GM21717 (cell line): ENCODE measurements around the gene ASAH2.
"Not testable (repeated sequence)": the region's sequence is repeated elsewhere in the genome, so short reads cannot be mapped to it uniquely, and the experiment has no call there.

Experiments
- ATAC-seq: cut with Tn5 transposase; IDR thresholded peaks from one replicate; pipeline ENCODE4 v1.9.1; 2021; ENCODE audit warnings: mild to moderate bottlenecking, moderate library complexity; ENCODE audit not compliant: unreplicated experiment

The ASAH2 gene

GRCh38 chr10:50251394-50251793 lies at the start of gene ASAH2:
Gene ASAH2 (minus strand): TSS chr10:50251516. CDS start chr10:50248610, 2,906 bp downstream.
- no peak for ATAC-seq

GRCh38 chr10:50299948-50300669 lies 48.8 kb upstream of the ASAH2 start:
- no peak for ATAC-seq

GRCh38 chr10:50295367-50295766 lies 44.1 kb upstream of the ASAH2 start:
- ATAC-seq, result no peak

GRCh38 chr10:50294582-50294981 lies 43.3 kb upstream of the ASAH2 start:
- ATAC-seq, result no peak

GRCh38 chr10:50293513-50294313 lies 42.4 kb upstream of the ASAH2 start:
- ATAC-seq, result no peak

GRCh38 chr10:50291261-50291850 lies 40.0 kb upstream of the ASAH2 start:
- no peak for ATAC-seq

- ATAC-seq, result no peak
Measured at GRCh38 chr10:50289196-50289595, 37.9 kb upstream of the ASAH2 start.

GRCh38 chr10:50286996-50287803 lies 35.9 kb upstream of the ASAH2 start:
- ATAC-seq, result no peak

GRCh38 chr10:50286517-50286916 lies 35.2 kb upstream of the ASAH2 start:
- no peak for ATAC-seq

GRCh38 chr10:50281967-50282522 lies 30.7 kb upstream of the ASAH2 start:
- ATAC-seq, result no peak

GRCh38 chr10:50281210-50281966 lies 30.1 kb upstream of the ASAH2 start:
- ATAC-seq, result no peak

- no peak for ATAC-seq
Measured at GRCh38 chr10:50280049-50280841, 28.9 kb upstream of the ASAH2 start.

GRCh38 chr10:50279489-50279888 lies 28.2 kb upstream of the ASAH2 start:
- no peak for ATAC-seq

GRCh38 chr10:50275650-50276235 lies 24.4 kb upstream of the ASAH2 start:
- ATAC-seq, result no peak

GRCh38 chr10:50272531-50272930 lies 21.2 kb upstream of the ASAH2 start:
- no peak for ATAC-seq

- no peak for ATAC-seq
Measured at GRCh38 chr10:50271564-50272250, 20.4 kb upstream of the ASAH2 start.

- not testable (repeated sequence) for ATAC-seq
Measured at GRCh38 chr10:50267877-50268276, 16.6 kb upstream of the ASAH2 start.

GRCh38 chr10:50262625-50263024 lies 11.3 kb upstream of the ASAH2 start:
- not testable (repeated sequence) for ATAC-seq
